ENCODE measurements around the gene HEXB. TPM values are rescaled to one million over a fixed set of nuclear protein-coding genes. Genes with fewer than 3 reads are reported as not detected.
A peak's percentile ranks its signal among the peaks of the same experiment; 100 is the strongest.

The HEXB gene
- total and polyA plus RNA-seq, 2 of the 8 experiments (the other 6 are each of a cell fraction or from before 2014, with no cell fraction given) = 39.7 to 69.2 TPM

- TF ChIP-seq KDM5A (IDR thresholded peaks at IDR 0.05; ENCODE audit: low read length) (peak; percentile 80), TCF12 (IDR thresholded peaks at IDR 0.05; ENCODE audit: low read depth, low read length) (no peak)
These were observed 82.0 kb downstream of the HEXB start, which contains the start of the genes GFM2 and NSA2 (continued) for GRCh38 chr5:74766849-74767578.
